IPS-18c (cell line): ENCODE results near the gene SORCS2.

Experiments
- H3K4me3 ChIP-seq: 2 replicates; pipeline ENCODE4 v1.7.0; 2013; ENCODE audit warnings: low read depth, mild to moderate bottlenecking, low read length, moderate library complexity; ENCODE audit not compliant: insufficient read depth
- H3K9me3 ChIP-seq: one replicate; pipeline ENCODE4 v1.6.1; 2013; ENCODE audit warnings: mild to moderate bottlenecking, low read length, moderate library complexity; ENCODE audit not compliant: control insufficient read depth, insufficient read depth

The SORCS2 gene

GRCh38 chr4:7766086-7766485 lies 573.7 kb downstream of the SORCS2 start:
- no peak overlapping the region for H3K4me3 ChIP-seq
- no peaks in the 10 kb centered on the region for H3K9me3 ChIP-seq

GRCh38 chr4:7766661-7767345 lies 574.5 kb downstream of the SORCS2 start:
- H3K9me3 ChIP-seq = no peaks in the 10 kb centered on the region
- H3K4me3 ChIP-seq = no peak overlapping the region

- Histone ChIP-seq H3K4me3 (no peak overlapping the region), H3K9me3 (no peaks in the 10 kb centered on the region)
Observed at GRCh38 chr4:7767526-7767925, 575.2 kb downstream of the SORCS2 start.

GRCh38 chr4:7767966-7768365 lies 575.6 kb downstream of the SORCS2 start:
- Histone ChIP-seq H3K4me3 (no peak overlapping the region), H3K9me3 (no peaks in the 10 kb centered on the region)

- no peak overlapping the region for H3K4me3 ChIP-seq
- H3K9me3 ChIP-seq = no peaks in the 10 kb centered on the region
Observed at GRCh38 chr4:7768736-7769135, 576.4 kb downstream of the SORCS2 start.

GRCh38 chr4:7769396-7770223 lies 577.3 kb downstream of the SORCS2 start:
- Histone ChIP-seq H3K9me3 (no peaks in the 10 kb centered on the region), H3K4me3 (no peak overlapping the region)

- H3K4me3 ChIP-seq = no peak overlapping the region
- no peaks in the 10 kb centered on the region for H3K9me3 ChIP-seq
Observed at GRCh38 chr4:7770224-7771050, 578.1 kb downstream of the SORCS2 start.

GRCh38 chr4:7771056-7771455 lies 578.7 kb downstream of the SORCS2 start:
- Histone ChIP-seq H3K9me3 (no peaks in the 10 kb centered on the region), H3K4me3 (no peak overlapping the region)

GRCh38 chr4:7771541-7772507 lies 579.5 kb downstream of the SORCS2 start:
- Histone ChIP-seq H3K9me3 (no peaks in the 10 kb centered on the region), H3K4me3 (no peak overlapping the region)

- Histone ChIP-seq H3K4me3 (no peak overlapping the region), H3K9me3 (no peaks in the 10 kb centered on the region)
Observed at GRCh38 chr4:7772711-7773385, 580.5 kb downstream of the SORCS2 start.

GRCh38 chr4:7773401-7774180 lies 581.3 kb downstream of the SORCS2 start:
- Histone ChIP-seq H3K4me3 (no peak overlapping the region), H3K9me3 (no peaks in the 10 kb centered on the region)

GRCh38 chr4:7774301-7775294 lies 582.3 kb downstream of the SORCS2 start:
- Histone ChIP-seq H3K9me3 (no peaks in the 10 kb centered on the region), H3K4me3 (no peak overlapping the region)

GRCh38 chr4:7775396-7775795 lies 583.1 kb downstream of the SORCS2 start:
- Histone ChIP-seq H3K9me3 (no peaks in the 10 kb centered on the region), H3K4me3 (no peak overlapping the region)

GRCh38 chr4:7777017-7777710 lies 584.8 kb downstream of the SORCS2 start:
- H3K4me3 ChIP-seq = no peak overlapping the region
- no peaks in the 10 kb centered on the region for H3K9me3 ChIP-seq
